Muscle of leg (tissue), 16 donors: ENCODE measurements around the gene RPS3. TPM values are rescaled to one million over a fixed set of nuclear protein-coding genes. Genes with fewer than 3 reads are reported as not detected.

Experiments
- DNase-seq: peaks from one replicate; pipeline ENCODE4 v3.0.0; 2013
- H3K27ac ChIP-seq: one replicate; pipeline ENCODE4 v1.5.1; 2013; ENCODE audit warnings: mild to moderate bottlenecking, low read length, control low read depth
- H3K27me3 ChIP-seq: one replicate; pipeline ENCODE4 v1.6.1; 2013; ENCODE audit warnings: low read length; ENCODE audit not compliant: control insufficient read depth, insufficient read depth
- H3K36me3 ChIP-seq: one replicate; pipeline ENCODE4 v1.6.1; 2013; ENCODE audit warnings: low read length; ENCODE audit not compliant: control insufficient read depth, insufficient read depth
- H3K4me1 ChIP-seq: one replicate; pipeline ENCODE4 v1.6.1; 2013; ENCODE audit warnings: low read length; ENCODE audit not compliant: control insufficient read depth, insufficient read depth
- H3K4me3 ChIP-seq: one replicate; pipeline ENCODE4 v1.5.1; 2013; ENCODE audit warnings: low read length, control low read depth
- H3K9me3 ChIP-seq: replicated peaks from 2 replicates; pipeline ENCODE4 v1.6.1; 2013; ENCODE audit warnings: low read depth, low read length; ENCODE audit not compliant: control insufficient read depth
- WGBS: methylation state at CpG from one replicate; pipeline ENCODE4 v1.1.5; 2013; ENCODE audit warnings: missing lambda C conversion rate; ENCODE audit not compliant: insufficient coverage; 5-methylcytosine and 5-hydroxymethylcytosine counted together
- long read RNA-seq, 11 donors: transcript quantifications; one replicate each; lab custom pipeline, GENCODE V29; 2026
- polyA plus RNA-seq, 8 donors: library from polyadenylated mRNA; unstranded; fragments of 120-200 nt; gene quantifications; one replicate each; pipeline versions ENCODE4 v1.2.1 to v1.2.3, GENCODE V29; 2013; ENCODE audit warnings: inconsistent platforms in 1 of 8, low replicate concordance in 1 of 8; ENCODE audit not compliant: insufficient read length in 8 of 8, insufficient read depth in 1 of 8
- total RNA-seq: library from RNA; stranded (reverse); fragments of 120-200 nt; gene quantifications from one replicate; pipeline ENCODE4 v1.2.4, GENCODE V29; 2013

Gene RPS3
- total RNA-seq (3,986 TPM), polyA plus RNA-seq (1,000 to 10,000 TPM; 3,265 to 4,158 (median 4,038) TPM)
- long read RNA-seq, donor 1, transcript RPS3-209 (7 exons, 1,306 nt), result minor isoform, 10 of 1,028 reads
- long read RNA-seq, donor 1, transcript RPS3-214 (4 exons, 1,878 nt), result minor isoform, 5 of 1,028 reads
- long read RNA-seq, donor 1, transcript RPS3-203 (6 exons, 866 nt), result minor isoform, 55 of 1,028 reads
- long read RNA-seq, donor 1, transcript RPS3-217 (7 exons, 2,097 nt), result major isoform, 721 of 1,028 reads
- long read RNA-seq, donor 1, partial matches to known transcripts, result 201 of 1,028 reads
- long read RNA-seq, donor 1, other reads (novel, unspliced or antisense), result 28 of 1,028 reads
- long read RNA-seq, donor 2, transcript RPS3-217 (7 exons, 2,097 nt), result major isoform, 221 of 329 reads
- long read RNA-seq, donor 2, transcript RPS3-203 (6 exons, 866 nt), result minor isoform, 11 of 329 reads
- long read RNA-seq, donor 2, partial matches to known transcripts, result 97 of 329 reads
- long read RNA-seq, donor 2, other reads (novel, unspliced or antisense), result 0 of 329 reads
- long read RNA-seq, donor 3, transcript RPS3-214 (4 exons, 1,878 nt), result minor isoform, 10 of 2,041 reads
- long read RNA-seq, donor 3, transcript RPS3-217 (7 exons, 2,097 nt), result major isoform, 1,571 of 2,041 reads
- long read RNA-seq, donor 3, transcript RPS3-209 (7 exons, 1,306 nt), result minor isoform, 6 of 2,041 reads
- long read RNA-seq, donor 3, transcript RPS3-203 (6 exons, 866 nt), result minor isoform, 65 of 2,041 reads
- long read RNA-seq, donor 3, partial matches to known transcripts, result 334 of 2,041 reads
- long read RNA-seq, donor 3, other reads (novel, unspliced or antisense), result 45 of 2,041 reads
- long read RNA-seq, donor 4, transcript RPS3-216 (7 exons, 796 nt), result minor isoform, 12 of 1,711 reads
- long read RNA-seq, donor 4, transcript RPS3-217 (7 exons, 2,097 nt), result major isoform, 1,144 of 1,711 reads
- long read RNA-seq, donor 4, transcript RPS3-203 (6 exons, 866 nt), result minor isoform, 69 of 1,711 reads
- long read RNA-seq, donor 4, transcript RPS3-214 (4 exons, 1,878 nt), result minor isoform, 8 of 1,711 reads
- long read RNA-seq, donor 4, partial matches to known transcripts, result 408 of 1,711 reads
- long read RNA-seq, donor 4, other reads (novel, unspliced or antisense), result 62 of 1,711 reads
- long read RNA-seq, donor 5, transcript RPS3-209 (7 exons, 1,306 nt), result minor isoform, 17 of 4,085 reads
- long read RNA-seq, donor 5, transcript RPS3-202 (6 exons, 903 nt), result minor isoform, 17 of 4,085 reads
- long read RNA-seq, donor 5, transcript RPS3-217 (7 exons, 2,097 nt), result major isoform, 2,612 of 4,085 reads
- long read RNA-seq, donor 5, transcript RPS3-203 (6 exons, 866 nt), result minor isoform, 295 of 4,085 reads
- long read RNA-seq, donor 5, partial matches to known transcripts, result 802 of 4,085 reads
- long read RNA-seq, donor 5, other reads (novel, unspliced or antisense), result 309 of 4,085 reads
- long read RNA-seq, donor 6, transcript RPS3-214 (4 exons, 1,878 nt), result minor isoform, 30 of 5,369 reads
- long read RNA-seq, donor 6, transcript RPS3-217 (7 exons, 2,097 nt), result major isoform, 3,649 of 5,369 reads
- long read RNA-seq, donor 6, transcript RPS3-202 (6 exons, 903 nt), result minor isoform, 15 of 5,369 reads
- long read RNA-seq, donor 6, transcript RPS3-203 (6 exons, 866 nt), result minor isoform, 224 of 5,369 reads
- long read RNA-seq, donor 6, partial matches to known transcripts, result 1,192 of 5,369 reads
- long read RNA-seq, donor 6, other reads (novel, unspliced or antisense), result 230 of 5,369 reads
- long read RNA-seq, donor 7, transcript RPS3-214 (4 exons, 1,878 nt), result minor isoform, 28 of 3,150 reads
- long read RNA-seq, donor 7, transcript RPS3-217 (7 exons, 2,097 nt), result major isoform, 1,964 of 3,150 reads
- long read RNA-seq, donor 7, transcript RPS3-203 (6 exons, 866 nt), result minor isoform, 141 of 3,150 reads
- long read RNA-seq, donor 7, transcript RPS3-209 (7 exons, 1,306 nt), result minor isoform, 9 of 3,150 reads
- long read RNA-seq, donor 7, partial matches to known transcripts, result 842 of 3,150 reads
- long read RNA-seq, donor 7, other reads (novel, unspliced or antisense), result 153 of 3,150 reads
- long read RNA-seq, donor 8, transcript RPS3-214 (4 exons, 1,878 nt), result minor isoform, 21 of 2,507 reads
- long read RNA-seq, donor 8, transcript RPS3-217 (7 exons, 2,097 nt), result major isoform, 1,263 of 2,507 reads
- long read RNA-seq, donor 8, transcript RPS3-209 (7 exons, 1,306 nt), result minor isoform, 7 of 2,507 reads
- long read RNA-seq, donor 8, transcript RPS3-203 (6 exons, 866 nt), result minor isoform, 128 of 2,507 reads
- long read RNA-seq, donor 8, partial matches to known transcripts, result 952 of 2,507 reads
- long read RNA-seq, donor 8, other reads (novel, unspliced or antisense), result 125 of 2,507 reads
- long read RNA-seq, donor 9, transcript RPS3-217 (7 exons, 2,097 nt), result major isoform, 848 of 1,566 reads
- long read RNA-seq, donor 9, transcript RPS3-209 (7 exons, 1,306 nt), result minor isoform, 29 of 1,566 reads
- long read RNA-seq, donor 9, transcript RPS3-203 (6 exons, 866 nt), result minor isoform, 102 of 1,566 reads
- long read RNA-seq, donor 9, transcript RPS3-214 (4 exons, 1,878 nt), result minor isoform, 9 of 1,566 reads
- long read RNA-seq, donor 9, partial matches to known transcripts, result 479 of 1,566 reads
- long read RNA-seq, donor 9, other reads (novel, unspliced or antisense), result 88 of 1,566 reads
- long read RNA-seq, donor 10, transcript RPS3-214 (4 exons, 1,878 nt), result minor isoform, 19 of 3,293 reads
- long read RNA-seq, donor 10, transcript RPS3-202 (6 exons, 903 nt), result minor isoform, 8 of 3,293 reads
- long read RNA-seq, donor 10, transcript RPS3-203 (6 exons, 866 nt), result minor isoform, 162 of 3,293 reads
- long read RNA-seq, donor 10, transcript RPS3-217 (7 exons, 2,097 nt), result major isoform, 1,922 of 3,293 reads
- long read RNA-seq, donor 10, partial matches to known transcripts, result 959 of 3,293 reads
- long read RNA-seq, donor 10, other reads (novel, unspliced or antisense), result 208 of 3,293 reads
- long read RNA-seq, donor 11, transcript RPS3-203 (6 exons, 866 nt), result minor isoform, 163 of 2,300 reads
- long read RNA-seq, donor 11, transcript RPS3-217 (7 exons, 2,097 nt), result major isoform, 1,389 of 2,300 reads
- long read RNA-seq, donor 11, transcript RPS3-216 (7 exons, 796 nt), result minor isoform, 9 of 2,300 reads
- long read RNA-seq, donor 11, transcript RPS3-214 (4 exons, 1,878 nt), result minor isoform, 11 of 2,300 reads
- long read RNA-seq, donor 11, partial matches to known transcripts, result 561 of 2,300 reads
- long read RNA-seq, donor 11, other reads (novel, unspliced or antisense), result 154 of 2,300 reads

- H3K36me3 ChIP-seq, result peaks cover 38% of the 10 kb centered on the region
- WGBS, result under 1% methylated on average over 35 of the region's 55 CpGs
- peak; percentile 98 for DNase-seq
- H3K4me1 ChIP-seq, result peaks cover 15% of the 10 kb centered on the region
- H3K27me3 ChIP-seq, result no peaks in the 10 kb centered on the region
- peak within 1 kb of the TSS; percentile 99 for H3K4me3 ChIP-seq
- peak within 1 kb of the TSS; percentile 97 for H3K27ac ChIP-seq
- no peaks in the 10 kb centered on the region for H3K9me3 ChIP-seq
Observed at GRCh38 chr11:75399344-75400145, at the start of gene RPS3. Gene RPS3 (plus strand): TSS chr11:75399518. CDS start chr11:75399548, 30 bp downstream.

GRCh38 chr11:75349521-75350116 lies 49.7 kb upstream of the RPS3 start:
- Histone ChIP-seq H3K27me3 (no peaks in the 10 kb centered on the region), H3K4me1 (peaks cover 61% of the 10 kb centered on the region), H3K9me3 (no peaks in the 10 kb centered on the region), H3K4me3 (no peak overlapping the region), H3K36me3 (no peaks in the 10 kb centered on the region), H3K27ac (peak overlapping the region; percentile 67)
- peak; percentile 57 for DNase-seq
- 77% methylated on average over 3 of the region's 4 CpGs for WGBS

GRCh38 chr11:75350122-75350742 lies 49.1 kb upstream of the RPS3 start:
- Histone ChIP-seq H3K4me3 (peak overlapping the region; percentile 51), H3K27me3 (no peaks in the 10 kb centered on the region), H3K4me1 (peaks cover 61% of the 10 kb centered on the region), H3K27ac (peak overlapping the region; percentile 67), H3K9me3 (no peaks in the 10 kb centered on the region), H3K36me3 (no peaks in the 10 kb centered on the region)
- no peak for DNase-seq
- WGBS, result 31% methylated on average over 2 of the region's 9 CpGs

GRCh38 chr11:75350743-75351540 lies 48.4 kb upstream of the RPS3 start:
- H3K4me3 ChIP-seq, result peak overlapping the region; percentile 51
- 5% methylated on average over 47 of the region's 47 CpGs for WGBS
- H3K4me1 ChIP-seq, result peaks cover 56% of the 10 kb centered on the region
- peak overlapping the region; percentile 67 for H3K27ac ChIP-seq
- H3K9me3 ChIP-seq, result no peaks in the 10 kb centered on the region
- H3K27me3 ChIP-seq, result no peaks in the 10 kb centered on the region
- peak; percentile 55 for DNase-seq
- H3K36me3 ChIP-seq, result no peaks in the 10 kb centered on the region

GRCh38 chr11:75351541-75351790 lies 47.9 kb upstream of the RPS3 start, which contains the start of gene ARRB1:
Gene ARRB1 (minus strand): TSS chr11:75351661. CDS start chr11:75351607, 54 bp downstream.
- H3K4me3 ChIP-seq, result peak within 1 kb of the TSS; percentile 51
- H3K27ac ChIP-seq, result peak within 1 kb of the TSS; percentile 67
- H3K36me3 ChIP-seq, result no peaks in the 10 kb centered on the region
- no peaks in the 10 kb centered on the region for H3K27me3 ChIP-seq
- under 1% methylated on average over 24 of the region's 38 CpGs for WGBS
- no peak for DNase-seq
- peaks cover 56% of the 10 kb centered on the region for H3K4me1 ChIP-seq
- H3K9me3 ChIP-seq, result no peaks in the 10 kb centered on the region
